PC-9 (cell line): ENCODE data around the gene PITPNC1. TPM values are rescaled to one million over a fixed set of nuclear protein-coding genes. Genes with fewer than 3 reads are reported as not detected.

ENCODE experiments used
- BruUV-seq: library from RNA; stranded (reverse); fragments of 400-500 nt; replicated peaks from 2 replicates; lab custom pipeline; 2021; lab: Mats Ljungman, UMichigan
- CTCF ChIA-PET: fragments of 300-600 bp; sonication (Branson Sonifier 250); formaldehyde crosslinking; loops from one replicate; lab custom pipeline; 2022; ENCODE audit warnings: antibody characterized with exemption; lab: Charles Lee
- POLR2A ChIA-PET: fragments of 300-600 bp; sonication (Branson Sonifier 250); formaldehyde crosslinking; loops from one replicate; lab custom pipeline; 2022; ENCODE audit warnings: antibody characterized with exemption; ENCODE audit not compliant: unreplicated experiment; lab: Charles Lee
- DNase-seq, 2 experiments: peaks; one replicate each; pipeline versions ENCODE4 v3.0.0 to v3.0.0-alpha.2; 2015 to 2022; ENCODE audit warnings: mixed read lengths in 1 of 2
- H2AFZ ChIP-seq: fragments of 200-600 bp; sonication (generic); 2 replicates; pipeline ENCODE4 v1.8.1; 2017; ENCODE audit warnings: antibody characterized with exemption
- H3F3A ChIP-seq: fragments of 200-600 bp; sonication (generic); 2 replicates; pipeline ENCODE4 v1.8.1; 2017; ENCODE audit warnings: antibody characterized with exemption, mild to moderate bottlenecking, low read depth; ENCODE audit not compliant: insufficient read depth
- H3K27ac ChIP-seq: fragments of 200-600 bp; sonication (generic); 2 replicates; pipeline ENCODE4 v1.6.1; 2016; ENCODE audit warnings: mixed run types
- H3K27me3 ChIP-seq: fragments of 200-600 bp; sonication (generic); 2 replicates; pipeline ENCODE4 v1.6.1; 2016; ENCODE audit warnings: low read depth, mixed run types; ENCODE audit not compliant: insufficient read depth
- H3K36me3 ChIP-seq: fragments of 200-600 bp; sonication (generic); 2 replicates; pipeline ENCODE4 v1.6.1; 2016; ENCODE audit warnings: low read depth, mixed run types
- H3K4me1 ChIP-seq: fragments of 200-600 bp; sonication (generic); replicated peaks from 2 replicates; pipeline ENCODE4 v1.6.1; 2016; ENCODE audit warnings: mixed run types; ENCODE audit not compliant: insufficient read depth
- H3K4me2 ChIP-seq: fragments of 200-600 bp; sonication (generic); 2 replicates; pipeline ENCODE4 v1.6.1; 2017; ENCODE audit warnings: mixed run types
- H3K4me3 ChIP-seq: fragments of 200-600 bp; sonication (generic); 2 replicates; pipeline ENCODE4 v1.6.1; 2016; ENCODE audit warnings: mixed run types
- H3K79me2 ChIP-seq: fragments of 200-600 bp; sonication (generic); 2 replicates; pipeline ENCODE4 v1.6.1; 2017; ENCODE audit warnings: low read depth, mixed run types
- H3K9me2 ChIP-seq: fragments of 200-600 bp; sonication (generic); 2 replicates; pipeline ENCODE4 v1.8.1; 2017; ENCODE audit warnings: mild to moderate bottlenecking; ENCODE audit not compliant: insufficient read depth
- H3K9me3 ChIP-seq: fragments of 200-600 bp; sonication (generic); 2 replicates; pipeline ENCODE4 v1.8.1; 2016; ENCODE audit warnings: low read depth; ENCODE audit not compliant: insufficient read depth
- H4K20me1 ChIP-seq: fragments of 200-600 bp; sonication (generic); 2 replicates; pipeline ENCODE4 v1.8.1; 2017; ENCODE audit not compliant: insufficient read depth
- CTCF ChIP-seq: fragments of 200-600 bp; sonication (generic); conservative IDR thresholded peaks from 2 replicates; pipeline ENCODE4 v1.6.1; 2017; ENCODE audit warnings: mixed run types, antibody characterized with exemption, mild to moderate bottlenecking, moderate library complexity
- EZH2 ChIP-seq: fragments of 200-600 bp; sonication (generic); IDR thresholded peaks from 2 replicates; pipeline ENCODE4 v1.8.0; 2017; ENCODE audit warnings: antibody characterized with exemption, low read depth
- intact Hi-C: fragments of 100-400 bp; cut with micrococcal nuclease; formaldehyde crosslinking; loops from one replicate; pipeline ENCODE4 v1.10.0; 2022; ENCODE audit not compliant: unreplicated experiment
- total RNA-seq: library from RNA; stranded (reverse); gene quantifications from 2 replicates; pipeline ENCODE4 v1.2.3, GENCODE V29; 2021

Gene PITPNC1
- total RNA-seq, 1 experiment from 2014 or later = 6.0 TPM

GRCh38 chr17:67534941-67535340 lies 157.9 kb downstream of the PITPNC1 start:
- TF ChIP-seq EZH2 = no peak
- TF ChIP-seq CTCF = no peak
- ChIA-PET CTCF (no interaction called here), POLR2A (no interaction called here)
- H3K27me3 ChIP-seq = no peaks in the 10 kb centered on the region
- no peak overlapping the region for H3K4me3 ChIP-seq
- BruUV-seq = no TSS peak
- intact Hi-C loops = no loop called here
- no peak for DNase-seq
- no peaks in the 10 kb centered on the region for H3K4me1 ChIP-seq
- H4K20me1 ChIP-seq = no peaks in the 10 kb centered on the region
- H2AFZ ChIP-seq = no peak overlapping the region
- H3F3A ChIP-seq = no peaks in the 10 kb centered on the region
- H3K79me2 ChIP-seq = no peaks in the 10 kb centered on the region
- no peak overlapping the region for H3K4me2 ChIP-seq
- H3K9me2 ChIP-seq = no peaks in the 10 kb centered on the region
- no peaks in the 10 kb centered on the region for H3K36me3 ChIP-seq
- no peaks in the 10 kb centered on the region for H3K9me3 ChIP-seq
- H3K27ac ChIP-seq = no peak overlapping the region

GRCh38 chr17:67542219-67543114 lies 165.4 kb downstream of the PITPNC1 start:
- Histone ChIP-seq H3K9me2 (no peaks in the 10 kb centered on the region), H2AFZ (no peak overlapping the region), H3K9me3 (no peaks in the 10 kb centered on the region), H3K4me3 (no peak overlapping the region), H3K27me3 (no peaks in the 10 kb centered on the region), H3K79me2 (no peaks in the 10 kb centered on the region), H3K27ac (no peak overlapping the region), H3K4me1 (no peaks in the 10 kb centered on the region), H3K36me3 (no peaks in the 10 kb centered on the region), H3F3A (no peaks in the 10 kb centered on the region), H3K4me2 (no peak overlapping the region), H4K20me1 (no peaks in the 10 kb centered on the region)
- BruUV-seq = no TSS peak
- no peak for DNase-seq
- POLR2A ChIA-PET = no interaction called here
- no peak for TF ChIP-seq CTCF
- TF ChIP-seq EZH2 = no peak
- intact Hi-C loops = no loop called here
- CTCF ChIA-PET = no interaction called here

GRCh38 chr17:67544364-67544955 lies 167.4 kb downstream of the PITPNC1 start:
- no peaks in the 10 kb centered on the region for H3F3A ChIP-seq
- H2AFZ ChIP-seq = no peak overlapping the region
- POLR2A ChIA-PET = no interaction called here
- H4K20me1 ChIP-seq = no peaks in the 10 kb centered on the region
- no peak overlapping the region for H3K4me3 ChIP-seq
- H3K4me1 ChIP-seq = no peaks in the 10 kb centered on the region
- H3K4me2 ChIP-seq = no peak overlapping the region
- CTCF ChIA-PET = no interaction called here
- H3K27me3 ChIP-seq = no peaks in the 10 kb centered on the region
- intact Hi-C loops = no loop called here
- H3K27ac ChIP-seq = no peak overlapping the region
- H3K36me3 ChIP-seq = no peaks in the 10 kb centered on the region
- TF ChIP-seq EZH2 (no peak), CTCF (no peak)
- no peaks in the 10 kb centered on the region for H3K79me2 ChIP-seq
- DNase-seq = no peak
- BruUV-seq = no TSS peak
- H3K9me2 ChIP-seq = no peaks in the 10 kb centered on the region
- H3K9me3 ChIP-seq = no peaks in the 10 kb centered on the region
